H1 (cell line): ENCODE results near the gene CCDC184. TPM values are rescaled to one million over a fixed set of nuclear protein-coding genes. Genes with fewer than 3 reads are reported as not detected.

Experiments used
- CTCF ChIA-PET: fragments of 300-600 bp; sonication (Branson Sonifier 250); formaldehyde crosslinking; loops from one replicate; lab custom pipeline; 2021; ENCODE audit not compliant: partially characterized antibody; lab: Charles Lee
- POLR2A ChIA-PET: fragments of 300-600 bp; sonication (Branson Sonifier 250); formaldehyde crosslinking; loops from one replicate; lab custom pipeline; 2021; ENCODE audit warnings: inconsistent platforms; ENCODE audit not compliant: partially characterized antibody; lab: Charles Lee
- DNase-seq, 2 experiments: peaks; one replicate each; pipeline versions ENCODE4 v3.0.0 to v3.0.0-alpha.2; 2010 to 2022; ENCODE audit warnings: low spot score in 2 of 2, low read depth in 1 of 2, mixed read lengths in 1 of 2
- FAIRE-seq: peaks from 2 replicates; lab custom pipeline; 2011; peaks lifted over from hg19 to GRCh38; lab: Jason Lieb, UNC
- H2AFZ ChIP-seq: 2 replicates; pipeline ENCODE4 v1.8.1; 2012; ENCODE audit warnings: low read length, inconsistent platforms
- H2AK5ac ChIP-seq: 2 replicates; pipeline ENCODE4 v1.6.1; 2013; ENCODE audit warnings: low read depth, low read length
- H2BK120ac ChIP-seq: replicated peaks from 2 replicates; pipeline ENCODE3; 2013; ENCODE audit warnings: low read depth, low read length, inconsistent platforms
- H2BK12ac ChIP-seq: 2 replicates; pipeline ENCODE4 v1.6.1; 2013; ENCODE audit warnings: low read depth, low read length
- H2BK15ac ChIP-seq: 2 replicates; pipeline ENCODE4 v1.6.1; 2013; ENCODE audit warnings: low read length
- H2BK20ac ChIP-seq: 2 replicates; pipeline ENCODE4 v1.6.1; 2013; ENCODE audit warnings: low read length
- H2BK5ac ChIP-seq: 2 replicates; pipeline ENCODE4 v1.6.1; 2013; ENCODE audit warnings: low read depth, low read length
- H3K14ac ChIP-seq: 2 replicates; pipeline ENCODE4 v1.6.1; 2013; ENCODE audit warnings: inconsistent platforms; ENCODE audit not compliant: insufficient read length
- H3K18ac ChIP-seq: 2 replicates; pipeline ENCODE4 v1.6.1; 2013; ENCODE audit warnings: low read length; ENCODE audit errors: extremely low read depth
- H3K23ac ChIP-seq: 2 replicates; pipeline ENCODE4 v1.6.1; 2013; ENCODE audit warnings: inconsistent platforms; ENCODE audit not compliant: insufficient read length
- H3K23me2 ChIP-seq: 2 replicates; pipeline ENCODE4 v1.6.1; 2013; ENCODE audit warnings: low read depth, low read length
- H3K27ac ChIP-seq: 2 replicates; pipeline ENCODE4 v1.6.1; 2011; ENCODE audit warnings: low read depth, low read length, inconsistent platforms
- H3K27me3 ChIP-seq, 4 experiments: replicated peaks in 1 of 4; 1 replicate in 1 of 4; 2 replicates in 3 of 4; pipeline versions ENCODE4 v1.6.1 to v1.8.1; 2011 to 2013; ENCODE audit warnings: low read length in 3 of 4, mild to moderate bottlenecking in 3 of 4, inconsistent platforms in 2 of 4, mixed read lengths in 2 of 4, moderate library complexity in 1 of 4; ENCODE audit not compliant: control insufficient read depth in 3 of 4, insufficient read depth in 3 of 4; ENCODE audit errors: extremely low read depth in 1 of 4
- H3K36me3 ChIP-seq, 4 experiments: 2 replicates each; pipeline versions ENCODE4 v1.6.1 to v1.8.1; 2011 to 2013; ENCODE audit warnings: mild to moderate bottlenecking in 4 of 4, low read length in 3 of 4, moderate library complexity in 2 of 4, control low read depth in 1 of 4, inconsistent platforms in 1 of 4; ENCODE audit not compliant: insufficient read depth in 4 of 4, control insufficient read depth in 2 of 4
- H3K4ac ChIP-seq: replicated peaks from 2 replicates; pipeline ENCODE3; 2013; ENCODE audit warnings: low read length, low read depth, mixed read lengths, inconsistent platforms; ENCODE audit not compliant: insufficient read length
- H3K4me1 ChIP-seq, 4 experiments: replicated peaks in 1 of 4; 1 replicate in 1 of 4; 2 replicates in 3 of 4; pipeline versions ENCODE4 v1.6.1 to v1.8.1; 2011 to 2013; ENCODE audit warnings: low read length in 3 of 4, inconsistent platforms in 2 of 4, mixed read lengths in 1 of 4; ENCODE audit not compliant: insufficient read depth in 4 of 4, control insufficient read depth in 3 of 4
- H3K4me2 ChIP-seq, 2 experiments: 2 replicates each; pipeline versions ENCODE4 v1.6.1 to v1.8.1; 2011 to 2013; ENCODE audit warnings: low read depth in 2 of 2, low read length in 2 of 2, control low read depth in 1 of 2, inconsistent platforms in 1 of 2, mild to moderate bottlenecking in 1 of 2; ENCODE audit not compliant: insufficient read depth in 1 of 2
- H3K4me3 ChIP-seq, 4 experiments: fragments of 200-600, 300-600 bp in 1 of 4; sonication (generic), shearing (Covaris generic), sonication (Bioruptor Twin) in 1 of 4; 2 replicates each; pipeline versions ENCODE4 v1.5.1 to v1.8.1; 2011 to 2016; ENCODE audit warnings: low read length in 4 of 4, low read depth in 3 of 4, control low read depth in 2 of 4, inconsistent platforms in 2 of 4, mild to moderate bottlenecking in 2 of 4, mixed read lengths in 1 of 4, moderate library complexity in 1 of 4; ENCODE audit not compliant: insufficient read depth in 2 of 4; ENCODE audit errors: extremely low read depth in 1 of 4
- H3K56ac ChIP-seq: replicated peaks from 2 replicates; pipeline ENCODE3; 2013; ENCODE audit warnings: low read depth, mild to moderate bottlenecking, mixed read lengths, low read length, inconsistent platforms; ENCODE audit not compliant: insufficient read length
- H3K79me1 ChIP-seq: 2 replicates; pipeline ENCODE4 v1.6.1; 2013; ENCODE audit warnings: low read depth, low read length, control low read depth
- H3K79me2 ChIP-seq, 2 experiments: 2 replicates each; pipeline versions ENCODE4 v1.6.1 to v1.8.1; 2012 to 2013; ENCODE audit warnings: low read length in 2 of 2, mild to moderate bottlenecking in 2 of 2, inconsistent platforms in 1 of 2; ENCODE audit not compliant: insufficient read depth in 2 of 2, control insufficient read depth in 1 of 2
- H3K9ac ChIP-seq, 4 experiments: replicated peaks in 1 of 4; 1 replicate in 1 of 4; 2 replicates in 3 of 4; pipeline versions ENCODE4 v1.6.1 to v1.8.1; 2011 to 2013; ENCODE audit warnings: low read depth in 3 of 4, low read length in 3 of 4, control low read depth in 2 of 4, mild to moderate bottlenecking in 2 of 4, moderate library complexity in 2 of 4, inconsistent platforms in 1 of 4; ENCODE audit errors: extremely low read depth in 1 of 4
- H3K9me3 ChIP-seq, 2 experiments: 2 replicates each; pipeline versions ENCODE4 v1.6.1 to v1.8.1; 2012 to 2013; ENCODE audit warnings: mild to moderate bottlenecking in 2 of 2, moderate library complexity in 2 of 2, control low read depth in 1 of 2, inconsistent platforms in 1 of 2, low read depth in 1 of 2, low read length in 1 of 2, mixed read lengths in 1 of 2; ENCODE audit not compliant: insufficient read depth in 2 of 2
- H4K20me1 ChIP-seq, 2 experiments: replicated peaks in 1 of 2; 2 replicates each; pipeline versions ENCODE3 to v1.8.1; 2011 to 2013; ENCODE audit warnings: inconsistent platforms in 2 of 2, low read length in 2 of 2, mild to moderate bottlenecking in 1 of 2; ENCODE audit not compliant: insufficient read depth in 2 of 2, control insufficient read depth in 1 of 2
- H4K5ac ChIP-seq: 2 replicates; pipeline ENCODE4 v1.6.1; 2013; ENCODE audit warnings: low read length, low read depth, mixed read lengths, inconsistent platforms; ENCODE audit not compliant: insufficient read length
- H4K8ac ChIP-seq: 2 replicates; pipeline ENCODE4 v1.8.0; 2013; ENCODE audit warnings: mild to moderate bottlenecking, moderate library complexity, low read length, inconsistent platforms; ENCODE audit not compliant: insufficient read depth; ENCODE audit errors: extremely low read depth
- H4K91ac ChIP-seq: replicated peaks from 2 replicates; pipeline ENCODE3; 2013; ENCODE audit warnings: low read length, mixed read lengths, inconsistent platforms; ENCODE audit not compliant: insufficient read length
- CTBP2 ChIP-seq: IDR thresholded peaks from 2 replicates; pipeline ENCODE4 v1.7.0; 2011; ENCODE audit warnings: borderline replicate concordance, mild to moderate bottlenecking, moderate library complexity, mixed read lengths, low read length; ENCODE audit not compliant: insufficient read depth, insufficient read length
- CTCF ChIP-seq, 3 experiments: IDR thresholded peaks; 1 replicate in 2 of 3; 2 replicates in 1 of 3; pipeline versions ENCODE4 v1.5.1 to v1.6.1; 2011; ENCODE audit warnings: low read length in 3 of 3, mild to moderate bottlenecking in 3 of 3, inconsistent platforms in 2 of 3, low read depth in 1 of 3, moderate library complexity in 1 of 3; ENCODE audit not compliant: insufficient read depth in 1 of 3; ENCODE audit errors: control extremely low read depth in 1 of 3
- GABPA ChIP-seq: IDR thresholded peaks from 2 replicates; pipeline ENCODE4 v1.6.1; 2011; ENCODE audit warnings: mild to moderate bottlenecking, low read length, moderate library complexity, borderline replicate concordance; ENCODE audit not compliant: insufficient read depth
- KDM4A ChIP-seq: IDR thresholded peaks from one replicate; pipeline ENCODE4 v1.7.1; 2012; ENCODE audit warnings: low read depth, mild to moderate bottlenecking, moderate library complexity, low read length, inconsistent platforms; ENCODE audit not compliant: severe bottlenecking
- WGBS, 2 experiments: shearing (Covaris generic) in 1 of 2; methylation state at CpG; one replicate each; pipeline versions ENCODE4 v1.1.6 to v1.1.7; 2013 to 2015; ENCODE audit warnings: low lambda C conversion rate in 2 of 2, mixed read lengths in 2 of 2, inconsistent platforms in 1 of 2, low coverage in 1 of 2, missing lambda C conversion rate in 1 of 2; ENCODE audit not compliant: insufficient replicate concordance in 2 of 2, insufficient coverage in 1 of 2, insufficient read length in 1 of 2; ENCODE audit errors: extremely low coverage in 1 of 2, missing lambda C conversion rate in 1 of 2; 5-methylcytosine and 5-hydroxymethylcytosine counted together
- polyA plus RNA-seq, 7 experiments: library from polyadenylated mRNA; depleted of rRNA in 3 of 7; stranded (reverse) in 5 of 7; unstranded in 2 of 7; fragments of >200 nt in 5 of 7; fragments of 200-250 nt in 2 of 7; gene quantifications; 1 replicate in 5 of 7; 2 replicates in 1 of 7; 4 replicates in 1 of 7; pipeline versions ENCODE4 v1.2.1 to v1.2.3, GENCODE V29; 2011 to 2013; ENCODE audit warnings: missing spikeins in 2 of 7, mixed read lengths in 2 of 7
- total RNA-seq: library from RNA; stranded (reverse); fragmentation: NEBNext Ultra II Directional; extraction: Animal tissue kit (Norgen Biotek cat#: 25700); gene quantifications from 2 replicates; pipeline ENCODE4 v1.2.1, GENCODE V29; 2021

The CCDC184 gene
- total and polyA plus RNA-seq, 2 of the 8 experiments (the other 6 are each of a cell fraction or from before 2014, with no cell fraction given) = 2.2 to 3.0 TPM

DNA sequence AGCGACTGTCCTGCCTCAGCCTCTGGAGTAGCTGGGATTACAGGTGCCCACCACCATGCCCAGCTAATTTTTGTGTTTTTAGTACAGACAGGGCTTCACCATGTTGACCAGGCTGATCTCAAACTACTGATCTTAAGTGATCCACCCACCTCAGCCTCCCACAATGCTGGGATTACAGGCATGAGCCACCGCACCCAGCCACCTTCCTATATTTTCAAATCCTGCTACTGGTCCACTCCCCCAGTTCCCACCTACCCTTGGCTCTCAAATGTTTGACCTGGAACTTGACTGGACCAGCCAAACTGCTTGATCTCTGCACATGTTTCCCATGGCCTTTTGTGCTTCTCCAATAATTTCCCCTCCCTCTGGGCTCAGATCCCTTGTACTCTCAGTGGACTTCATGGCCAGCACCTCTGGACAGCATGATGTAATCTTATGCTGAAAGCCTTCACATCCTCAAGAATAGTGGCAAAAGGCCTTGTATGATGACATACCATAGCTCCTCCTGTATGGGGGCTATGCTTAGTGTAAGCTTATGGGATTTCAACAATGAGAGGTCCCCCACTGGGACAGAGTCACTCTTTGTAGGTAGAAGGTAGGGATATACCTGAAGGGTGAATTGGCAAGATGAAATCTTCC, 2.5 kb upstream of the CCDC184 start:
- no peaks in the 10 kb centered on the region for H3K36me3 ChIP-seq
- H3K23ac ChIP-seq = no peak overlapping the region
- H2BK20ac ChIP-seq = no peak overlapping the region
- H4K5ac ChIP-seq = no peak overlapping the region
- no peak overlapping the region for H3K4me2 ChIP-seq
- H3K4me3 ChIP-seq = no peak overlapping the region
- H3K4ac ChIP-seq = no peak overlapping the region
- H2AFZ ChIP-seq = no peak overlapping the region
- CTCF ChIA-PET = interaction anchor here (0.8 to 1.9 kb wide), 4 partner anchors 8 to 76 kb away, joined by 3 to 12 read pairs (median 4); partner anchors contain the start of gene SENP1
- H4K20me1 ChIP-seq = no peaks in the 10 kb centered on the region
- no peak overlapping the region for H3K56ac ChIP-seq
- no peak overlapping the region for H4K8ac ChIP-seq
- peaks cover 14% of the 10 kb centered on the region; the same call in 1 of the 2 replicates for H3K23me2 ChIP-seq
- no peak overlapping the region for H2BK15ac ChIP-seq
- FAIRE-seq = no peak
- TF ChIP-seq GABPA (no peak), CTCF (IDR thresholded peaks at IDR 0.05; ENCODE audit: control extremely low read depth in 1 of 3, insufficient read depth in 1 of 3, low read depth in 1 of 3, low read length in 3 of 3) (no peak), KDM4A (no peak), CTBP2 (no peak)
- H3K27ac ChIP-seq = no peak overlapping the region
- peaks cover 8 to 38% (median 25%) of the 10 kb centered on the region in 4 experiments for H3K27me3 ChIP-seq
- 83% methylated on average over 2 of the region's 2 CpGs; no CpG with 5 or more reads in 1 of the 2 experiments for WGBS, 2 experiments
- peaks cover 10 to 19% (median 12%) of the 10 kb centered on the region in 4 experiments; a peak in 6 of 7 replicates for H3K4me1 ChIP-seq
- DNase-seq = no peak
- H3K9me3 ChIP-seq = no peaks in the 10 kb centered on the region; a peak in 1 of 4 replicates
- no peaks in the 10 kb centered on the region for H3K79me1 ChIP-seq
- H3K18ac ChIP-seq = no peak overlapping the region
- H3K14ac ChIP-seq = no peak overlapping the region
- H4K91ac ChIP-seq = no peak overlapping the region
- no peak overlapping the region for H2BK120ac ChIP-seq
- no peak overlapping the region; the same call in 1 of the 2 replicates for H2AK5ac ChIP-seq
- POLR2A ChIA-PET = interaction anchor here (1.2 kb wide), 1 partner anchor 17 kb away, joined by 4 read pairs; no protein-coding TSS in a partner anchor
- H2BK5ac ChIP-seq = no peak overlapping the region
- no peak overlapping the region for H3K9ac ChIP-seq
- no peak overlapping the region for H2BK12ac ChIP-seq
- H3K79me2 ChIP-seq = no peaks in the 10 kb centered on the region
